Hematopoietic multipotent progenitor cell treated with erythropoietin and hydrocortisone succinate and interleukin-3 and kit ligand, for 8 days (in vitro differentiated cells): Measurements from ENCODE around the gene CCDC102A.
"Not testable (repeated sequence)": the region's sequence is repeated elsewhere in the genome, so short reads cannot be mapped to it uniquely, and the experiment has no call there.

Experiments
- DNase-seq: peaks from one replicate; pipeline ENCODE4 v3.0.0-alpha.2; 2015

The CCDC102A gene

DNA sequence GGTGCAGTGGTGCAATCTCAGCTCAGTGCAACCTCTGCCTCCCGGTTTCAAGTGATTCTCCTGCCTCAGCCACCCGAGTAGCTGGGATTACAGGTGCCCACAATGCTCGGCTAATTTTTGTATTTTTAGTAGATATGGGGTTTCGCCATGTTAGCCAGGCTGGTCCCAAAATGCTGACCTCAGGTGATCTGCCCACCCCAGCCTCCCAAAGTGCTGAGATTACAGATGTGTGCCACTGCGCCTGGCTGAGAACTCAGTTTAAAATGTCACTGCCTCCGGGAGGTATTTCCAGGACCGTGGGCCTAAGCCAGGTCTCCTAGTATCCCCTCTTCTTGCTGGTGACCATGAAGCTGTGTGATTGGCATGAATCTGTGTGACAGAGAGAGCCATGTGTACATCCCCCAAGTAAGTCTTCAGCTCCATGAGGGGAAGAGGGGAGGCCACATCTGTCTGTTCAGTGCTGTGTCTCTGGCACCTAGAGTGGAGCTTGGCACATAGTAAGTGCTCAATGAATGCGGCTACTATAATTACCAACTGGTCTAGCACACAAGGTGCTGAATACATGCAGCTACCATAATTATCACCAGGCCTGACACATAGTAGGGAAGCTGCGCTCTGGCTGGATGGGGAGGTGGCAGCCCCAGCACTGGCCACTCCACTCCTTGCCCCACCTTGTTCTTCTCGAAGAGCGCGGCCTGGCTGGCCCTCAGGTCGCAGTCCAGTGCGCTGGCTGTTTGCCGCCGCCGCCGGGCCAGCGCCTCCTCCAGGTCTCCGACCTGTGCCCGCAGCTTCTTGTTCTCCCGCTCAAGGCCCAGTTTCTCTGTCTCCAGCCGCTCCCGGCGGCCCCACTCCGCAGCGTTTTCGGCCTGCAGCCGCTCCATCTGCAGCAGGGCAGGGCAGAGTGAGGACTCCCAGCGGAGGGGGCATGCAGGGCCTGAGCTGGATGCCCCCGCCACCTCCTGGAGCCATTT lies 18.7 kb downstream of the CCDC102A start:
- no peak for DNase-seq

GRCh38 chr16:57516773-57517172 lies 19.6 kb downstream of the CCDC102A start:
- no peak for DNase-seq

DNA sequence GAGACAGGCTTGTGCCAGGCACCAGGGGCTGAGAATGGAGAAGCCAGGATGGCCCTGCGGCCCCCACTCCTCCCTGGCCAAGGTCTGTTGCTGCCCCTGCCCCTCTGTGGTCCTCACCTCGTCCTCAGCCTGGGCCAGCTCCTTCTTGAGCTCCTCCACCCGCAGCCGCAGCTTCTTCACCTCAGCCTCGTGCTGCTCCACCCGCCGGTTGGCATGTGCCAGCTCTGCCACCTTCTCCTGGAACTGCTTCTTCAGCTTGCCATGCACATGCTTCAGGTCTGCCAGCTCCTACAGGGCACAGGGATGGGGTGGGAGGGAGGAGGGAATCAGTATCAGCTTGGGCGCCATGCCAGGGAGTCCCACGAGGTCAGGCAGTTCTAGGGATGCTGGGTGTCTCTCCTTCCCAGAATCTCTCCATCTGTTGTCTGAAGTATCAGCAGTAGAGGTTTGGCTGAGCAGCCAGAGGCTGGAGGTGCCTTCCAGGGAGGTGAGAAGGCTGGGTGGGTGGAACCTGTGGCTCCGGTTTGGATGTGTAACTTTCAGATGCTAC lies 20.1 kb downstream of the CCDC102A start:
- DNase-seq = no peak

DNA sequence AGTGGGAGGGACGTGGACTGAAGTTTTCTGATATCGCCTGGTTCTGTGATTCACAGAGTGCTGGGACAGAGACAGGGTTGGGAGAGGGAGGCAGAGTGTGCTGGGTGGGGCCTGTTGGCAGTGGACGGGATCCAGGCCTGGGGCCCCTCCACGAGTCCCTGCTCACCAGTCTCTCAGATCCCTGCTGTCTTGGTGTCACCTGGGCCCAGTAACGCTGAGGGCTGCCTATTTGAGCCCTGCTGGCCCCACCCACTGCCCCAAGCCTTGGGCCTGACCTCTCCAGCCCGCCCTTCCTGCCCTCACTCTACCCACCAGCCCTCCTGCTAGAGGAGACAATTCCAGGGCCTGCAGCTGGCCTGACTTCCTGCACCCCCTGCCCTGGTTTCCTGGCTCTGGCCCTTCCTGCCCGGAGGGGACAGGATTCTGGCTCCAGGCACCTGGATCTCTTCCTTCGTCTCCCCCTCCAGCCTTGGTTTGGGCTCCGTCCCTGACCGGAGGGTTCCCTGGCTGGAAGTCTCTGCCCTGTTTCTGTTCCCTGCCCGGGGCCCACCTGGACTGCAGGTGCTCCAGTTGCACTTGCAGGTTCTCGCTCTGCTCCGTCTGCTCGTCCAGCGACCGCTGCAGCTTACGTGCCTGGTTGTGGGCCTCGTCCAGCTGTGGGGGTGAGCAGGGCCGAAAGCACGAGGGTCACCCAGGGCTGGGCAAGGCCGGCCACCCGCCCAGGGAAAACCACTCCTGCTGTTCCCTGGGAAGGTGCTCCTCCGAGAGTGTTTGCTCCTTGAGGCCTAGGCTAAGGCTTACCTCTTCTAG lies 21.4 kb downstream of the CCDC102A start:
- no peak for DNase-seq

- no peak for DNase-seq
Observed at GRCh38 chr16:57514371-57514770, 22.0 kb downstream of the CCDC102A start.

DNA sequence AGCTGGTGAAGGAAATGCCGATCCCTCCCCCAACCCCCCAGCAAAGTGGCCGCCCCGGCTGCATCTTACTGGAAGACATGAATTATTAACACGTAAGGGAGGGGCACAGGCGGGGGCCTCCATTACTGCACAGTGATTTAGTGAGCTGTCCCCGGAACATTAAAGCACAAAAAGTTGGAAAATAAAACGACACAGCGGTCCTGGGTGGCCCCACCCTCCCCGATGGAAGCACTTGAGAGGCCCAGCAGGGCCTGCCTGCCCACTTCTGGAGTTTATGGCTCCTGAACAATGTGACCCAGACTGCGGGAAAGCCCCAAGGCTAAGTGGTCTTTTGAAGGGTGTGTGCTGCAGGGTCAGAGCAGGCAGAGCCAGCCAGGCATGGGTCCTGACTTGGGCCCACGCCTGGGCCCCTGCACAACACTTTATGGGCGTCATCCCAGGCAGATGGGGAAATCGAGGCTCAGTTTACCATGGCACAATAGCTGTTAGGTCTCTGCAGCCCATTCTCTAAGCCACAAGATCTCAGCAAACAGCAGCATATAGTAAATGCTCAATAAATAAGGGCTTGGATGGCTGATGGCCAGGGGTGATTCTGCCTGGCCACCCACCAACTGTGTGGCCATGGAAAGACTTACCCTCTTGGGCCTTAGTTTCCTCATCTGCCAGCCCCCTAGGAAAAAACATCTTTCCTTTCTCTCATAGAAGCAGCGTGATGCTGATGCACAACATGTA lies 22.8 kb downstream of the CCDC102A start:
- DNase-seq = no peak

DNA sequence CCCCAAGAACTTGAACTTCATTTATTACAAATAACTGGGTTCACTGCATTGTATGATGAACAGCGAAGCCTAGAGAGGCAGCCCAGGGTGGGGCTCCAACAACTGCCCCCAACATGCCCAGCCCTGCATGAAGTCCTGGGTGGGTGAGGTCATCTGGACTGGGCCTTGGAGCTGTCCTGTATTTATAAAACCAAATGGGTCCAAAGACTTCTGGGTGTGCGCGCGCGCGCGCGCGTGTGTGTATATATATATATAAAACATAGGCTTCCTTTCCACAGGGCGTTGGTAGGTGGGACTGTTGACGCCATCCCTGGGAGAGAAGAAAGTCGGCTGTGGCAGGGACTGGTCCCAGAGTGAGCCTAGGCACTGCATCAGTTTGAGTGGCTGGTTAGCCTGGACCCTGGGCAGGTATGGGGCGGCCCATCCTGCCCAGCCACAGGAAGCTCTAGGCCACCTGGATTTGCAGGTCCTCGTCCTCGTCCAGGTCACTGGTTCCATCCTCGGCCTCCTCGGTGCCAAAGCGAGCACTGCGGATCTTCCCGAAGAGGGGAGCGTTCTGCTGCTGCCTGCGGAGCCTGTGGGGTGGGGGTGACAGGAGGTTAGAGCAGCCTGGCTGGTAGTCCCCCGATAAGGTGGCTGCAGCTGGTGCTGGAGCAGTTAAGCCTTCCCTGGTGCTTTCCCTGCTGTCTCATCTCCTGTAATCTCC lies 23.9 kb downstream of the CCDC102A start:
- no peak for DNase-seq

DNA sequence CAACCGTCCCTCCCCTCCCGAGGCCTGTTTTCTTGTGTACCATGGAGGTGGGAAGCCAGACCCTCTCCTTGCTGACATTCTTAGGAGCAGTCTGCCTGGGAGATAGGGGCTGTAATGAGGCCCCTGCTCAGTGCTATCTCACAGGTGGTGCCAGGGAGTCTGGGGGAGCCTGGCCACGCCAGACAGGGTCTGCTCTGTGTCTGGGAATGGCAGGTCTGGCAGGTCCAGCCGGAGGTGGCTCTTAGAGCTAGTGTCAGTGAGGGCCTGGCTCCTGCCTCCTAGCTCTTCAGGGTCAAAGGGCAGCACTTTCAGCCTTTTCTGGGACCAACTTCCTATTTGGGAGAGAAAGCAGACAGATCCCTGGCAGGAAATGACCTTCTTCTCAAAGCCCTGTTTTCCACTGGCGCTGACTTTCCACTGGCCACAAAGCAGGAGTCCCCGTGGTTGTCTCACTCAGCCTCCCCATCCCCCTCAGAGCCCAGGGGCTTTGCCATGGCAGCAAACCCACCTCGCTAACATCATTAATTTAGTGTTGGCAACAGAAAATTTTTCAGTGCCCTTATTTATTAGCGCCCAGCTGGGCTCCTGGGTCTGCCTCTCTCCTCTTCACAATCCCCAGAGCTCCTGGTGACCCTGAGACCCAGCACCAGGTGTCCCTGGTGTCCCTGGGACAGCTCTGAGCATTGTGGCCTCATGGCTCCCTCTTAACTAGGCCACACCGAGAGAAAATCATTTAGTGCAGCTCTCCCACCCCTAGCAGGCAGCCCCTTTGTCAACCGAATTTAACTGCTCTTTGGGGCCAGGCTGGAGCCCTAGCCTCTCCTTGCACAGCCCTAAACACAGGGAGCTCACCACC lies 26.1 kb downstream of the CCDC102A start:
- DNase-seq = no peak

DNA sequence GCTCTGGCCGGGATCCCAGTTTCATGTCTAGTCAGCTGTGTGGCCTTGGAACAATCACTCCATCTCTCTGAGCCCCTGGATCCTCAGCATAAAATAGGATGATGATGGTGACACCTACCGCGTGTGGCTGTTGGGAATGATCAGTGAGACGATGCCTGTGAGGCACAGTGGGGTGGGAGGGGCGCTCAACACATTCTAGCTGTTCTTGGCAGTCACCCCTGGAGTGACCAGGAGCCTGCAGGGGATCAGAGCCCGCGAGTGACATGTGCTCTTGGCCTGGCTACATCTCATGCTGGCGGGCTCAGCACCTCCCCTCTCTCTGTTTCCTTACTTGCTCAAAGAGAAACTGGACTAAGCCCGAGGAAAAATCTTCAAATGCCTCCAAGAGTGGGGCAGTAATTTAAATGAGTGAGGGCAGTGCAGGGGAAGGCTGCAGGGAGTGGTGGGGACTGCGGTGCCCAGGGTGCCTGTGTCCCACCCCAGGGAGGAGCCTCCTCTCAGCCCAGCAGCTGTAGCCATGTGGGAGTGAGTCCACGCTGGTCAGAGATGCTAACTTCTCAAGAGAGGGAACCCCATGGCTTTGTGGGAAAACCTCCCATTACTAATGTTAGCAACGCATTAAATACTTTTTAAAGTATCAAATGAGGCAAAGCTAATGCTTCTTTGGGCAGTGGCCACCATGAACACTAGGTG lies 27.0 kb downstream of the CCDC102A start:
- DNase-seq = no peak

DNA sequence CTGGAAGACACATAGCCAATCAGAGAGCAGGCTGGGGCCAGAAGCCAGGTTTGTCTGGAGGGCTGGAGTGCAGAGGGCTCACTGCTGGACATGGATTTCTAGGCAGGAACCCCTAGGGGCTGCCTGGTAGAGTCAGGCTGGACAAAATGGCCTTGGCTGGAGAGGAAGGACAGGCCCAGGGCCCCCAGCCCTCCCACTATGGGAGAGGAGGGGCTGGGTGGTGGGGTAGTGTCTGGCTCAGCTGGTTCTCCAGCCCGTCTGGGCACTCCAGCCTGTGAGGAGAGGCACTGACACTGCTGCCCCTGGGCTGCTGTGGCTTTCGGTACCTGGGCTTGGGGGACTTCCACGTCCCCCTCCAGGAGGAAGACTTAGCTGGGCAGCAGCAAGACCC lies 28.3 kb downstream of the CCDC102A start:
- no peak for DNase-seq

DNA sequence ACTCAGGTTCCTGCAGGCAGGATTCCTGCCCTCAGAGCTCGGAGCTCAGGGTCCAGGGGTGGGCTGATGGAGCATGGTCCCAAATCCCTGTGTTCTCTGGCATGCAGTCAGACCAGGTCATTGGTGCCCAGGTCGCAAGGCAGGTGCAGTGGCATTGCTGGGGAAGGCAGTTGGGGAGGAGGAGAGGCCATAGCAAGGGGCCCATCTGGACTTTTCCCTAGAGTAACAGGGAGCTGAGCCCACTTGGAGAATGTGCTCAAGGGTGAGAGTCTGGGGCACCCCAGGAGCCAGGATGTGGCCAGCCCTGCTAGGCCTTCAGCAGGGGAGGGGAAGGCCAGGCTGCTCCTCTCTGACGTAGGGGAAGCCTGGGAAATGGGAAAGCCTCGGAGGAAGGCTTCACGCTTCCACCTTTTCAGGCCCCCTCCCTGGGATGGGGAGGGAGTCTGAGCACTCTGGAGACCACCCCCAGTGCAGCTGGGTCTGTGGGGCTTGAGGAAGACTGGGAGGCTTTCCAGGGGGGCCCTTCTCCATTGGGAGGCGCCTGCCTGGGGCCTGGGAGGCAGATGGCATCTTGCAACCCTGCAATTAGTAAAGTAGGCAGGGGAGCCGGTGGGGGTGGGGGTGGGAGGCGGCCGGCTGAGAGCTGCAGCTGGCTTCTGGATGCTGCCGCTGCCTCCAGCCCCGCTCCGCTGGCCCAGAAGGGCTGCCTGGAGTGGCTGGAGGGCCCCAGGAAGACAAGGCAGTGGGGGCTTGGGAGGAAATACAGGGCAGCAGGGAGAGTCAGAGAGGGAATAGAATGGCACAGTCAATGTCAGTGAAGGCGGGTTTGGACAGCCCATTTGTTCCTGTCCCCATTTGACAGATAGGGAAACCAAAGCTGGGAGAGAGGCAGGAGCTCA lies 29.0 kb downstream of the CCDC102A start:
- DNase-seq = no peak

GRCh38 chr16:57505169-57505568 lies 31.2 kb downstream of the CCDC102A start:
- no peak for DNase-seq

GRCh38 chr16:57504491-57504890 lies 31.9 kb downstream of the CCDC102A start:
- DNase-seq = no peak

DNA sequence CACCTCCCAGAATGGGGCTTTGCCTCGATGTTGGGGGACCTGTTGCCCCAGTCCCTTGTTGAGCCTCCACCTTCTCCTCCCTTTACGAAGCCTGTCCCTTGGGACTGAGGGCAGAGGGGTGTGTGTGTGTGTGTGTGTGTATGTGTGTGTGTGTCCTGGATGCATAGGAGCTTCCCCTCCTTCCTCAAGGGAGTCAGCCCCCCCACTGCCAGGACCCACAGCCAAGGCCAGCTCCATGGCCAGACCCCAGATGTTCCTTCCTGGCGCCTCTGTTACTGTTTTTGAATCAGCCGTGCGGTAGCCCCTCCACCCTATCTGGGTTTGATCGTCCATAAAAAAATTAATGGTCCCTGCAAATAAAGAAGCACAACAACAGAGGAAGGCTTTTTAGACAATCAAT lies 32.4 kb downstream of the CCDC102A start:
- DNase-seq = no peak

GRCh38 chr16:57503366-57503765 lies 33.0 kb downstream of the CCDC102A start:
- no peak for DNase-seq

- no peak for DNase-seq
Observed at GRCh38 chr16:57502048-57502775, 34.2 kb downstream of the CCDC102A start.

DNA sequence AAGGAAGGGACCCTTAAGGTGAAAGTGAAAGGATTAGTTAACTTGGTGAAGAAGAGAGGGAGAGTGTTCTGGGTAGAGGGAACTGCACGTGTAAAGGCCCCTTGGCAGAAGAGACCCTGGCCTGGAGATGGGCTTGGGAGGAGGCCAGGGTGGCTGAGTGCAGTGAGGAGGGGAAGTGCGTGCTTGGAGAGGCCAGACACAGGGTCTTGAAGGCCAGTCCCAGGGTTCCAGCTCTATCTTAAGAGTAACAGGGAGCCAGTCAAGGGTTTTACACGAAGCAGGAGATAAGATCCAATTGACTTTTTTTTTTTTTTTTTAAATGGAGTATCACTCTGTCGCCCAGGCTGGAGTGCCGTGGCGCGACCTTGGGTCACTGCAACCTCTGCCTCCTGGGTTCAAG lies 34.9 kb downstream of the CCDC102A start:
- no peak for DNase-seq

GRCh38 chr16:57500578-57501111 lies 35.7 kb downstream of the CCDC102A start:
- DNase-seq = no peak

GRCh38 chr16:57499941-57500340 lies 36.4 kb downstream of the CCDC102A start:
- not testable (repeated sequence) for DNase-seq
